G401.6 (cell line): Measurements from ENCODE around the gene SPRY1.

Experiments
- FAIRE-seq: peaks from 2 replicates; lab custom pipeline; 2012; peaks lifted over from hg19 to GRCh38; lab: Jason Lieb, UNC

SPRY1 gene

GRCh38 chr4:123446865-123447474 is 50.4 kb downstream of the SPRY1 start:
- no peak for FAIRE-seq

GRCh38 chr4:123449362-123449761 is 52.8 kb downstream of the SPRY1 start:
- FAIRE-seq, result no peak

GRCh38 chr4:123449780-123450179 is 53.2 kb downstream of the SPRY1 start:
- FAIRE-seq, result peak; percentile 98

- no peak for FAIRE-seq
These were observed 53.8 kb downstream of the SPRY1 start for GRCh38 chr4:123450393-123450792.

GRCh38 chr4:123452616-123453015 is 56.0 kb downstream of the SPRY1 start:
- FAIRE-seq, result no peak

- peak; percentile 92 for FAIRE-seq
These were observed 56.6 kb downstream of the SPRY1 start for GRCh38 chr4:123453061-123453680.
